GM12878 (cell line): Measurements from ENCODE around the gene S1PR2. TPM values are rescaled to one million over a fixed set of nuclear protein-coding genes. Genes with fewer than 3 reads are reported as not detected.

Experiments
- ATF7 ChIP-seq: fragments of 450-650 bp; IDR thresholded peaks from 2 replicates; pipeline ENCODE4 v1.6.1; 2016; ENCODE audit warnings: low read depth, mild to moderate bottlenecking
- CBFB ChIP-seq: IDR thresholded peaks from 2 replicates; pipeline ENCODE4 v1.6.1; 2016; ENCODE audit warnings: antibody characterized with exemption, low read depth
- DPF2 ChIP-seq: fragments of 450-650 bp; IDR thresholded peaks from 2 replicates; pipeline ENCODE4 v1.6.1; 2017; ENCODE audit warnings: mild to moderate bottlenecking
- GABPA ChIP-seq: IDR thresholded peaks from 2 replicates; pipeline ENCODE4 v1.6.1; 2014; ENCODE audit warnings: antibody characterized with exemption, low read depth, mild to moderate bottlenecking, inconsistent platforms
- HCFC1 ChIP-seq: fragments of 150-350 bp; IDR thresholded peaks from 2 replicates; pipeline ENCODE4 v1.6.1; 2014; ENCODE audit warnings: low read length
- HDAC2 ChIP-seq: fragments of 200-600 bp; sonication (generic); IDR thresholded peaks from 2 replicates; pipeline ENCODE4 v1.6.1; 2017
- IKZF1 ChIP-seq: fragments of 450-650 bp; conservative IDR thresholded peaks from 2 replicates; pipeline ENCODE4 v1.6.1; 2017; ENCODE audit warnings: antibody characterized with exemption, mild to moderate bottlenecking
- IRF4 ChIP-seq: IDR thresholded peaks from 2 replicates; pipeline ENCODE4 v1.6.1; 2011; ENCODE audit warnings: low read depth, low read length
- KAT2A ChIP-seq: conservative IDR thresholded peaks from 2 replicates; pipeline ENCODE4 v1.6.1; 2011; ENCODE audit warnings: low read depth, low read length; ENCODE audit not compliant: control insufficient read depth
- PML ChIP-seq: IDR thresholded peaks from 2 replicates; pipeline ENCODE4 v1.6.1; 2012; ENCODE audit warnings: low read length, inconsistent platforms
- RAD51 ChIP-seq: fragments of 450-650 bp; IDR thresholded peaks from 2 replicates; pipeline ENCODE4 v1.6.1; 2016; ENCODE audit warnings: moderate library complexity, mild to moderate bottlenecking, inconsistent platforms
- SMARCA5 ChIP-seq: fragments of 450-650 bp; IDR thresholded peaks from 2 replicates; pipeline ENCODE4 v1.6.1; 2017; ENCODE audit warnings: mild to moderate bottlenecking
- TCF3 ChIP-seq: IDR thresholded peaks from 2 replicates; pipeline ENCODE4 v1.6.1; 2012; ENCODE audit warnings: low read depth, mild to moderate bottlenecking, low read length, borderline replicate concordance; ENCODE audit not compliant: insufficient read depth
- ZNF24 ChIP-seq: fragments of 450-650 bp; IDR thresholded peaks from 2 replicates; pipeline ENCODE4 v1.6.1; 2017; ENCODE audit warnings: antibody characterized with exemption, mild to moderate bottlenecking
- polyA plus RNA-seq, 11 experiments: library from polyadenylated mRNA; depleted of rRNA in 4 of 11; unstranded in 6 of 11; stranded (reverse) in 5 of 11; fragments of >200 nt; fragmentation: Nextera tagmentation in 4 of 11; fragmentation: Illumina TruSeq in 1 of 11; extraction: Ambion mirVana in 4 of 11; extraction: Trizol in 1 of 11; gene quantifications; 1 replicate in 1 of 11; 2 replicates in 10 of 11; pipeline versions ENCODE4 v1.2.1 to v1.2.3, GENCODE V29; 2011 to 2016; ENCODE audit warnings: inconsistent platforms in 2 of 11, missing spikeins in 2 of 11, low read depth in 1 of 11
- total RNA-seq, 4 experiments: library from RNA; depleted of rRNA in 3 of 4; stranded (reverse); fragments of >200 nt in 3 of 4; fragmentation: Illumina TruSeq in 1 of 4; extraction: Trizol in 1 of 4; gene quantifications; 2 replicates each; pipeline versions ENCODE4 v1.2.1 to v1.2.3, GENCODE V29; 2013 to 2021
- TF ChIP-seq, protein P1 (sequence below): fragments of 450-650 bp; IDR thresholded peaks from 2 replicates; pipeline ENCODE4 v1.6.1; 2016; ENCODE audit warnings: mild to moderate bottlenecking, moderate library complexity, borderline replicate concordance
- TF ChIP-seq, protein P2 (sequence below): IDR thresholded peaks from 2 replicates; pipeline ENCODE4 v1.6.1; 2012; ENCODE audit warnings: low read depth, low read length, improper control_type of control experiment
- TF ChIP-seq, protein P3 (sequence below): IDR thresholded peaks from 2 replicates; pipeline ENCODE4 v1.6.1; 2012; ENCODE audit warnings: improper control_type of control experiment, low read depth, low read length; ENCODE audit not compliant: insufficient replicate concordance
- TF ChIP-seq, protein P4 (sequence below): fragments of 450-650 bp; IDR thresholded peaks from 2 replicates; pipeline ENCODE4 v1.6.1; 2017; ENCODE audit warnings: antibody characterized with exemption, mild to moderate bottlenecking, moderate library complexity

The S1PR2 gene
- total and polyA plus RNA-seq, 10 of the 15 experiments (the other 5 are each of a cell fraction or from before 2014, with no cell fraction given), result 4.9 to 26.8 (median 11.6) TPM

DNA sequence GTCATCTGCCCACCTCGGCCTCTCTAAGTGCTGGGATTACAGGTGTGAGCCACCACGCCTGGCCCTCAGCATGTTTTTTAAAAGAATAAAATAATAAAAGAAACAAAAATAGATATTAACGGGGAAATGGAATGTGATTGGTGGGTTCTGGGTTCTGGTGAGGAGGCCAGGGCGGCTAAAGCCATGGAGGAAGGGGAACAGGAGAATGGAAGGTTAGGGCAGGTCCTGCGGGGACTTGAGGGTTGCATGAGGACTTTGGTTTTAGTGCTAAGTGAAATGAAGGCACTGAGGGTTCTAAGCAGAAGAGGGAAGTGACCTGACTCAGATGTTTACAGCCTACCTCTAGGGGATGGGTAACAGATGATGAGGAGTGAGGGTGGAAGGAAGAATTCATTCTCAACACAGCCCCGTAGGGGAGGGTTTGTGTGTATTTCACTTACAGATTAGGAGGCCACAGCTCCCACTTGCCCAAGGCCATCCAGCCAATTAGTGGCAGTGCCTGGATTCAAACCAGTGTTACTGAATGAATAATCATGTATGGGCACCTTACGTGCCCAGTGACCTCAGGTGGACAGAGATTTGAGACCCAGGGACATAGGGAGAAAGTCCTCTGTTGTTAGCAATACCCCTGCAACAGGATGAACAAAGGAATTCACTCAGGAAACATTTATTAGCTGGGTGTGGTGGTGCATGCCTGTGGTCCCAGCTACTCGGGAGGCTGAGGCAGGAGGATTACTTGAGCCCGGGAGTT lies 14.2 kb upstream of the S1PR2 start (continued):
- TF ChIP-seq, protein P1, sequence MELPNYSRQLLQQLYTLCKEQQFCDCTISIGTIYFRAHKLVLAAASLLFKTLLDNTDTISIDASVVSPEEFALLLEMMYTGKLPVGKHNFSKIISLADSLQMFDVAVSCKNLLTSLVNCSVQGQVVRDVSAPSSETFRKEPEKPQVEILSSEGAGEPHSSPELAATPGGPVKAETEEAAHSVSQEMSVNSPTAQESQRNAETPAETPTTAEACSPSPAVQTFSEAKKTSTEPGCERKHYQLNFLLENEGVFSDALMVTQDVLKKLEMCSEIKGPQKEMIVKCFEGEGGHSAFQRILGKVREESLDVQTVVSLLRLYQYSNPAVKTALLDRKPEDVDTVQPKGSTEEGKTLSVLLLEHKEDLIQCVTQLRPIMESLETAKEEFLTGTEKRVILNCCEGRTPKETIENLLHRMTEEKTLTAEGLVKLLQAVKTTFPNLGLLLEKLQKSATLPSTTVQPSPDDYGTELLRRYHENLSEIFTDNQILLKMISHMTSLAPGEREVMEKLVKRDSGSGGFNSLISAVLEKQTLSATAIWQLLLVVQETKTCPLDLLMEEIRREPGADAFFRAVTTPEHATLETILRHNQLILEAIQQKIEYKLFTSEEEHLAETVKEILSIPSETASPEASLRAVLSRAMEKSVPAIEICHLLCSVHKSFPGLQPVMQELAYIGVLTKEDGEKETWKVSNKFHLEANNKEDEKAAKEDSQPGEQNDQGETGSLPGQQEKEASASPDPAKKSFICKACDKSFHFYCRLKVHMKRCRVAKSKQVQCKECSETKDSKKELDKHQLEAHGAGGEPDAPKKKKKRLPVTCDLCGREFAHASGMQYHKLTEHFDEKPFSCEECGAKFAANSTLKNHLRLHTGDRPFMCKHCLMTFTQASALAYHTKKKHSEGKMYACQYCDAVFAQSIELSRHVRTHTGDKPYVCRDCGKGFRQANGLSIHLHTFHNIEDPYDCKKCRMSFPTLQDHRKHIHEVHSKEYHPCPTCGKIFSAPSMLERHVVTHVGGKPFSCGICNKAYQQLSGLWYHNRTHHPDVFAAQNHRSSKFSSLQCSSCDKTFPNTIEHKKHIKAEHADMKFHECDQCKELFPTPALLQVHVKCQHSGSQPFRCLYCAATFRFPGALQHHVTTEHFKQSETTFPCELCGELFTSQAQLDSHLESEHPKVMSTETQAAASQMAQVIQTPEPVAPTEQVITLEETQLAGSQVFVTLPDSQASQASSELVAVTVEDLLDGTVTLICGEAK, result no peak; the same call in 1 of the 2 replicates
- no peak for TF ChIP-seq CBFB
- peak; percentile 27; the same call in 1 of the 2 replicates for TF ChIP-seq IKZF1
- TF ChIP-seq RAD51, result no peak
- TF ChIP-seq HDAC2, result no peak
- TF ChIP-seq IRF4, result no peak
- no peak for TF ChIP-seq PML
- TF ChIP-seq, protein P2, sequence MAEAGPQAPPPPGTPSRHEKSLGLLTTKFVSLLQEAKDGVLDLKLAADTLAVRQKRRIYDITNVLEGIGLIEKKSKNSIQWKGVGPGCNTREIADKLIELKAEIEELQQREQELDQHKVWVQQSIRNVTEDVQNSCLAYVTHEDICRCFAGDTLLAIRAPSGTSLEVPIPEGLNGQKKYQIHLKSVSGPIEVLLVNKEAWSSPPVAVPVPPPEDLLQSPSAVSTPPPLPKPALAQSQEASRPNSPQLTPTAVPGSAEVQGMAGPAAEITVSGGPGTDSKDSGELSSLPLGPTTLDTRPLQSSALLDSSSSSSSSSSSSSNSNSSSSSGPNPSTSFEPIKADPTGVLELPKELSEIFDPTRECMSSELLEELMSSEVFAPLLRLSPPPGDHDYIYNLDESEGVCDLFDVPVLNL, result no peak
- no peak for TF ChIP-seq ZNF24
- TF ChIP-seq HCFC1, result no peak
- TF ChIP-seq TCF3, result no peak
- TF ChIP-seq KAT2A, result no peak
- no peak for TF ChIP-seq DPF2
- no peak for TF ChIP-seq GABPA
- no peak for TF ChIP-seq SMARCA5
- TF ChIP-seq, protein P3, sequence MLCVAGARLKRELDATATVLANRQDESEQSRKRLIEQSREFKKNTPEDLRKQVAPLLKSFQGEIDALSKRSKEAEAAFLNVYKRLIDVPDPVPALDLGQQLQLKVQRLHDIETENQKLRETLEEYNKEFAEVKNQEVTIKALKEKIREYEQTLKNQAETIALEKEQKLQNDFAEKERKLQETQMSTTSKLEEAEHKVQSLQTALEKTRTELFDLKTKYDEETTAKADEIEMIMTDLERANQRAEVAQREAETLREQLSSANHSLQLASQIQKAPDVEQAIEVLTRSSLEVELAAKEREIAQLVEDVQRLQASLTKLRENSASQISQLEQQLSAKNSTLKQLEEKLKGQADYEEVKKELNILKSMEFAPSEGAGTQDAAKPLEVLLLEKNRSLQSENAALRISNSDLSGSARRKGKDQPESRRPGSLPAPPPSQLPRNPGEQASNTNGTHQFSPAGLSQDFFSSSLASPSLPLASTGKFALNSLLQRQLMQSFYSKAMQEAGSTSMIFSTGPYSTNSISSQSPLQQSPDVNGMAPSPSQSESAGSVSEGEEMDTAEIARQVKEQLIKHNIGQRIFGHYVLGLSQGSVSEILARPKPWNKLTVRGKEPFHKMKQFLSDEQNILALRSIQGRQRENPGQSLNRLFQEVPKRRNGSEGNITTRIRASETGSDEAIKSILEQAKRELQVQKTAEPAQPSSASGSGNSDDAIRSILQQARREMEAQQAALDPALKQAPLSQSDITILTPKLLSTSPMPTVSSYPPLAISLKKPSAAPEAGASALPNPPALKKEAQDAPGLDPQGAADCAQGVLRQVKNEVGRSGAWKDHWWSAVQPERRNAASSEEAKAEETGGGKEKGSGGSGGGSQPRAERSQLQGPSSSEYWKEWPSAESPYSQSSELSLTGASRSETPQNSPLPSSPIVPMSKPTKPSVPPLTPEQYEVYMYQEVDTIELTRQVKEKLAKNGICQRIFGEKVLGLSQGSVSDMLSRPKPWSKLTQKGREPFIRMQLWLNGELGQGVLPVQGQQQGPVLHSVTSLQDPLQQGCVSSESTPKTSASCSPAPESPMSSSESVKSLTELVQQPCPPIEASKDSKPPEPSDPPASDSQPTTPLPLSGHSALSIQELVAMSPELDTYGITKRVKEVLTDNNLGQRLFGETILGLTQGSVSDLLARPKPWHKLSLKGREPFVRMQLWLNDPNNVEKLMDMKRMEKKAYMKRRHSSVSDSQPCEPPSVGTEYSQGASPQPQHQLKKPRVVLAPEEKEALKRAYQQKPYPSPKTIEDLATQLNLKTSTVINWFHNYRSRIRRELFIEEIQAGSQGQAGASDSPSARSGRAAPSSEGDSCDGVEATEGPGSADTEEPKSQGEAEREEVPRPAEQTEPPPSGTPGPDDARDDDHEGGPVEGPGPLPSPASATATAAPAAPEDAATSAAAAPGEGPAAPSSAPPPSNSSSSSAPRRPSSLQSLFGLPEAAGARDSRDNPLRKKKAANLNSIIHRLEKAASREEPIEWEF, result no peak
- TF ChIP-seq, protein P4, sequence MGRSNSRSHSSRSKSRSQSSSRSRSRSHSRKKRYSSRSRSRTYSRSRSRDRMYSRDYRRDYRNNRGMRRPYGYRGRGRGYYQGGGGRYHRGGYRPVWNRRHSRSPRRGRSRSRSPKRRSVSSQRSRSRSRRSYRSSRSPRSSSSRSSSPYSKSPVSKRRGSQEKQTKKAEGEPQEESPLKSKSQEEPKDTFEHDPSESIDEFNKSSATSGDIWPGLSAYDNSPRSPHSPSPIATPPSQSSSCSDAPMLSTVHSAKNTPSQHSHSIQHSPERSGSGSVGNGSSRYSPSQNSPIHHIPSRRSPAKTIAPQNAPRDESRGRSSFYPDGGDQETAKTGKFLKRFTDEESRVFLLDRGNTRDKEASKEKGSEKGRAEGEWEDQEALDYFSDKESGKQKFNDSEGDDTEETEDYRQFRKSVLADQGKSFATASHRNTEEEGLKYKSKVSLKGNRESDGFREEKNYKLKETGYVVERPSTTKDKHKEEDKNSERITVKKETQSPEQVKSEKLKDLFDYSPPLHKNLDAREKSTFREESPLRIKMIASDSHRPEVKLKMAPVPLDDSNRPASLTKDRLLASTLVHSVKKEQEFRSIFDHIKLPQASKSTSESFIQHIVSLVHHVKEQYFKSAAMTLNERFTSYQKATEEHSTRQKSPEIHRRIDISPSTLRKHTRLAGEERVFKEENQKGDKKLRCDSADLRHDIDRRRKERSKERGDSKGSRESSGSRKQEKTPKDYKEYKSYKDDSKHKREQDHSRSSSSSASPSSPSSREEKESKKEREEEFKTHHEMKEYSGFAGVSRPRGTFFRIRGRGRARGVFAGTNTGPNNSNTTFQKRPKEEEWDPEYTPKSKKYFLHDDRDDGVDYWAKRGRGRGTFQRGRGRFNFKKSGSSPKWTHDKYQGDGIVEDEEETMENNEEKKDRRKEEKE, result no peak
- 0 out of 2 replicates have a peak, but pooled peaks have one; percentile 21 for TF ChIP-seq ATF7
